HEK293 (cell line): ENCODE results near the gene CACNA1D.

Source experiments
- CTCF ChIA-PET: fragments of 350-600 bp; formaldehyde crosslinking; extraction: SDS; loops from one replicate; lab custom pipeline; 2021; ENCODE audit warnings: antibody characterized with exemption; lab: Yijun Ruan, JAX
- POLR2A ChIA-PET: fragments of 300-600 bp; formaldehyde crosslinking; extraction: SDS; loops from one replicate; lab custom pipeline; 2020; ENCODE audit warnings: antibody characterized with exemption, inconsistent platforms; lab: Yijun Ruan, JAX
- H3K27ac ChIP-seq: fragments of 200-500 bp; sonication (Bioruptor generic); 2 replicates; pipeline ENCODE4 v1.5.1; 2014; ENCODE audit warnings: low read depth, low read length, control low read depth, inconsistent platforms; ENCODE audit errors: extremely low read depth
- H3K36me3 ChIP-seq, 2 experiments: fragments of 200-500 bp in 1 of 2; sonication (Bioruptor generic) in 1 of 2; 1 replicate in 1 of 2; 2 replicates in 1 of 2; pipeline ENCODE4 v1.5.1; 2014 to 2017; ENCODE audit warnings: inconsistent platforms in 2 of 2, low read length in 2 of 2; ENCODE audit not compliant: control insufficient read depth in 2 of 2, insufficient read depth in 1 of 2
- H3K4me1 ChIP-seq: fragments of 200-500 bp; sonication (Bioruptor generic); 2 replicates; pipeline ENCODE4 v1.5.1; 2014; ENCODE audit warnings: mild to moderate bottlenecking, low read length, inconsistent platforms; ENCODE audit not compliant: control insufficient read depth, insufficient read depth
- H3K4me3 ChIP-seq: 2 replicates; pipeline ENCODE4 v1.5.1; 2011; ENCODE audit warnings: low read depth, mild to moderate bottlenecking, control low read depth, low read length, moderate library complexity
- H3K9me3 ChIP-seq: fragments of 200-500 bp; sonication (Bioruptor generic); 2 replicates; pipeline ENCODE4 v1.5.1; 2014; ENCODE audit warnings: low read depth, low read length, inconsistent platforms; ENCODE audit not compliant: control insufficient read depth, insufficient read depth
- BCL11B ChIP-seq: fragments of 450-650 bp; formaldehyde crosslinking; IDR thresholded peaks from 2 replicates; pipeline ENCODE4 v1.5.1; 2016; ENCODE audit warnings: low read depth, missing biosample characterization, missing genetic modification characterization
- KLF10 ChIP-seq: fragments of 450-650 bp; IDR thresholded peaks from 2 replicates; pipeline ENCODE4 v1.5.1; 2018; ENCODE audit warnings: missing biosample characterization, mild to moderate bottlenecking, missing genetic modification characterization
- KLF9 ChIP-seq: fragments of 450-650 bp; formaldehyde crosslinking; IDR thresholded peaks from 2 replicates; pipeline ENCODE4 v1.5.1; 2016; ENCODE audit warnings: missing biosample characterization, missing genetic modification characterization, low read depth
- OVOL3 ChIP-seq: fragments of 450-650 bp; formaldehyde crosslinking; IDR thresholded peaks from 2 replicates; pipeline ENCODE4 v1.5.1; 2016; ENCODE audit warnings: missing biosample characterization, missing genetic modification characterization
- SCRT1 ChIP-seq: fragments of 450-650 bp; formaldehyde crosslinking; IDR thresholded peaks from 2 replicates; pipeline ENCODE4 v1.5.1; 2016; ENCODE audit warnings: missing biosample characterization, missing genetic modification characterization, borderline replicate concordance
- SP7 ChIP-seq: fragments of 450-650 bp; formaldehyde crosslinking; IDR thresholded peaks from 2 replicates; pipeline ENCODE4 v1.5.1; 2016; ENCODE audit warnings: missing biosample characterization, missing genetic modification characterization
- ZNF169 ChIP-seq: fragments of 450-650 bp; formaldehyde crosslinking; IDR thresholded peaks from 2 replicates; pipeline ENCODE4 v1.5.1; 2016; ENCODE audit warnings: missing biosample characterization, missing genetic modification characterization
- ZNF174 ChIP-seq: fragments of 450-650 bp; formaldehyde crosslinking; IDR thresholded peaks from 2 replicates; pipeline ENCODE4 v1.5.0; 2017; ENCODE audit warnings: missing biosample characterization, mild to moderate bottlenecking, missing genetic modification characterization
- ZNF175 ChIP-seq: fragments of 450-650 bp; formaldehyde crosslinking; IDR thresholded peaks from 2 replicates; pipeline ENCODE4 v1.5.1; 2016; ENCODE audit warnings: missing biosample characterization, missing genetic modification characterization
- ZNF18 ChIP-seq: fragments of 450-650 bp; formaldehyde crosslinking; IDR thresholded peaks from 2 replicates; pipeline ENCODE4 v1.5.1; 2016; ENCODE audit warnings: missing biosample characterization, missing genetic modification characterization
- ZNF248 ChIP-seq: fragments of 450-650 bp; formaldehyde crosslinking; IDR thresholded peaks from 2 replicates; pipeline ENCODE4 v1.5.1; 2017; ENCODE audit warnings: missing biosample characterization, missing genetic modification characterization
- ZNF350 ChIP-seq: fragments of 450-650 bp; formaldehyde crosslinking; IDR thresholded peaks from 2 replicates; pipeline ENCODE4 v1.5.0; 2017; ENCODE audit warnings: missing biosample characterization, mild to moderate bottlenecking, missing genetic modification characterization
- ZNF391 ChIP-seq: fragments of 450-650 bp; formaldehyde crosslinking; IDR thresholded peaks from 2 replicates; pipeline ENCODE4 v1.5.1; 2016; ENCODE audit warnings: low read depth, missing biosample characterization, missing genetic modification characterization, borderline replicate concordance
- ZNF473 ChIP-seq: fragments of 450-650 bp; formaldehyde crosslinking; IDR thresholded peaks from 2 replicates; pipeline ENCODE4 v1.5.1; 2017; ENCODE audit warnings: missing biosample characterization, missing genetic modification characterization
- ZNF48 ChIP-seq: fragments of 450-650 bp; formaldehyde crosslinking; IDR thresholded peaks from 2 replicates; pipeline ENCODE4 v1.5.1; 2016; ENCODE audit warnings: missing biosample characterization, missing genetic modification characterization
- ZNF624 ChIP-seq: fragments of 450-650 bp; formaldehyde crosslinking; IDR thresholded peaks from 2 replicates; pipeline ENCODE4 v1.5.1; 2017; ENCODE audit warnings: missing biosample characterization, missing genetic modification characterization
- ZNF645 ChIP-seq: fragments of 450-650 bp; formaldehyde crosslinking; IDR thresholded peaks from 2 replicates; pipeline ENCODE4; 2016; ENCODE audit warnings: missing biosample characterization, missing genetic modification characterization
- ZNF692 ChIP-seq: fragments of 450-650 bp; formaldehyde crosslinking; IDR thresholded peaks from 2 replicates; pipeline ENCODE4 v1.5.1; 2016; ENCODE audit warnings: missing biosample characterization, missing genetic modification characterization
- ZNF785 ChIP-seq: fragments of 450-650 bp; formaldehyde crosslinking; IDR thresholded peaks from 2 replicates; pipeline ENCODE4 v1.5.1; 2016; ENCODE audit warnings: missing biosample characterization, missing genetic modification characterization
- TF ChIP-seq, protein P1 (sequence below): IDR thresholded peaks from 2 replicates; pipeline ENCODE4 v1.6.1; 2011; ENCODE audit warnings: mild to moderate bottlenecking, low read depth, low read length, borderline replicate concordance
- TF ChIP-seq, protein P2 (sequence below): fragments of 450-650 bp; formaldehyde crosslinking; IDR thresholded peaks from 2 replicates; pipeline ENCODE4 v1.5.1; 2017; ENCODE audit warnings: missing biosample characterization, missing genetic modification characterization
- TF ChIP-seq, protein P3 (sequence below): fragments of 450-650 bp; formaldehyde crosslinking; IDR thresholded peaks from 2 replicates; pipeline ENCODE4 v1.5.1; 2016; ENCODE audit warnings: missing biosample characterization, missing genetic modification characterization

Gene CACNA1D

GRCh38 chr3:53833700-53834099 lies 339.3 kb downstream of the CACNA1D start (continued):
- TF ChIP-seq ZNF18 (tag by site-specific recombination) (no peak), ZNF785 (no peak), ZNF473 (tag by site-specific recombination) (no peak), SP7 (no peak)
- TF ChIP-seq, protein P1, sequence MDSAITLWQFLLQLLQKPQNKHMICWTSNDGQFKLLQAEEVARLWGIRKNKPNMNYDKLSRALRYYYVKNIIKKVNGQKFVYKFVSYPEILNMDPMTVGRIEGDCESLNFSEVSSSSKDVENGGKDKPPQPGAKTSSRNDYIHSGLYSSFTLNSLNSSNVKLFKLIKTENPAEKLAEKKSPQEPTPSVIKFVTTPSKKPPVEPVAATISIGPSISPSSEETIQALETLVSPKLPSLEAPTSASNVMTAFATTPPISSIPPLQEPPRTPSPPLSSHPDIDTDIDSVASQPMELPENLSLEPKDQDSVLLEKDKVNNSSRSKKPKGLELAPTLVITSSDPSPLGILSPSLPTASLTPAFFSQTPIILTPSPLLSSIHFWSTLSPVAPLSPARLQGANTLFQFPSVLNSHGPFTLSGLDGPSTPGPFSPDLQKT: no peak

DNA sequence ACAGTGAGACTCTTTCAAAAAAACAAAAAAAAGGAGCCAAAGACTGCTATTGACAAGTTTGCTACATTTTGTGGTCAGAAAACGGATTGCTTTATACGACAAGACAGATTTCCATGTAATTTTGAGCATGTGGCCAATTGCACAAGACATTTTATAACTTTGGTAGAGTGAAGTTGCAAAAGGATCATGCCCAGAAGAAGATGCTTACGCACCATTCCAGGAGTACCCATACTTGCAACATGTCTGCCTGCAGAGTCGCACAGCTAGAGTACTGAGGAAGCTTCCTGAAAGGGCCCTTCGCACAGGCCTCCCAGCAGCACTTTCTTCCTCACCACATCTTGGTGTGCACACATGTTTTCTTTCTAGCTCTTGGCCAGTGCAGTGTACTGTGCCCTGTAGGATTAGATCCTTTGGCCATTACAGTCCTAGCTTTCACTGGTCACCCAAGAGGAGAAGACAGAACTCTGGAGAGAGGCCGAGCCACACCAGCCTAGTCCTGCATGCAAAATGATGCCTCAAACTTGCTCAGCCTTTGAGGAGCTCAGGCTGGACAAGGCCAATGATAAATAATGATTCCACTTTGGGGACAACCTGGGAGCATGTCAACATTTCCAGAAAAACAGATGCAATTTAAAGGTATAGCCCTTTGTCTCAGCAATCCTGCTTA lies 340.2 kb downstream of the CACNA1D start:
- H3K4me1 ChIP-seq: no peaks in the 10 kb centered on the region
- TF ChIP-seq KLF9 (tag by site-specific recombination) (no peak), ZNF174 (tag by site-specific recombination) (no peak), ZNF391 (tag by site-specific recombination) (no peak), ZNF350 (tag by site-specific recombination) (no peak), ZNF624 (tag by site-specific recombination) (no peak)
- TF ChIP-seq, protein P2, sequence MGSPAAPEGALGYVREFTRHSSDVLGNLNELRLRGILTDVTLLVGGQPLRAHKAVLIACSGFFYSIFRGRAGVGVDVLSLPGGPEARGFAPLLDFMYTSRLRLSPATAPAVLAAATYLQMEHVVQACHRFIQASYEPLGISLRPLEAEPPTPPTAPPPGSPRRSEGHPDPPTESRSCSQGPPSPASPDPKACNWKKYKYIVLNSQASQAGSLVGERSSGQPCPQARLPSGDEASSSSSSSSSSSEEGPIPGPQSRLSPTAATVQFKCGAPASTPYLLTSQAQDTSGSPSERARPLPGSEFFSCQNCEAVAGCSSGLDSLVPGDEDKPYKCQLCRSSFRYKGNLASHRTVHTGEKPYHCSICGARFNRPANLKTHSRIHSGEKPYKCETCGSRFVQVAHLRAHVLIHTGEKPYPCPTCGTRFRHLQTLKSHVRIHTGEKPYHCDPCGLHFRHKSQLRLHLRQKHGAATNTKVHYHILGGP (tag by site-specific recombination): no peak

DNA sequence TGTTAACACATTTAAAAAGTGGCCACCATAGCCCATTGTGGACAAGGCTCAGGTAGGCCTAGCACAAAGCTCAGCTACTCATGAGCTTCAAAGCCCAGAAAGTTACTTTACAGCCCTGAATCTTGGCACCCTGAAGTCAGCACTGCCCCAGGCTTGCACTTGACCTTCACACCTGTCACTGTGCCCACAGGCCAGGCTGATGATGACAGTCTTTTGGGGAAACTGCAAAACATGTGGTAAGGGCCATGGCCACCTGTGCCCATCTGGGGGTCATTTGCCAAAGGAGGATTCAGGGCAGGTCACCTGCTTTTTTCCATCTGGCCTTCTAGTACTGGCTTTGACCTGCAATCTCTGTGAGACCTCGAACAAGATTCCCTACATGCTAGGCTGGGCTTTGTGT lies 340.8 kb downstream of the CACNA1D start:
- no peak overlapping the region for H3K27ac ChIP-seq
- H3K4me3 ChIP-seq: no peak overlapping the region
- H3K4me1 ChIP-seq: no peaks in the 10 kb centered on the region
- TF ChIP-seq ZNF645 (tag by site-specific recombination): no peak
- no peak for TF ChIP-seq ZNF692 (tag by site-specific recombination)
- TF ChIP-seq, protein P2 (tag by site-specific recombination): no peak
- TF ChIP-seq ZNF48 (tag by site-specific recombination): no peak
- no peak for TF ChIP-seq BCL11B (tag by site-specific recombination)
- TF ChIP-seq, protein P3, sequence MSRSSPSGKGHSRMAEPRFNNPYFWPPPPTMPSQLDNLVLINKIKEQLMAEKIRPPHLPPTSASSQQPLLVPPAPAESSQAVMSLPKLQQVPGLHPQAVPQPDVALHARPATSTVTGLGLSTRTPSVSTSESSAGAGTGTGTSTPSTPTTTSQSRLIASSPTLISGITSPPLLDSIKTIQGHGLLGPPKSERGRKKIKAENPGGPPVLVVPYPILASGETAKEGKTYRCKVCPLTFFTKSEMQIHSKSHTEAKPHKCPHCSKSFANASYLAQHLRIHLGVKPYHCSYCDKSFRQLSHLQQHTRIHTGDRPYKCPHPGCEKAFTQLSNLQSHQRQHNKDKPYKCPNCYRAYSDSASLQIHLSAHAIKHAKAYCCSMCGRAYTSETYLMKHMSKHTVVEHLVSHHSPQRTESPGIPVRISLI (tag by site-specific recombination): no peak
- no peak for TF ChIP-seq ZNF169 (tag by site-specific recombination)
- TF ChIP-seq ZNF248 (tag by site-specific recombination): no peak
- TF ChIP-seq OVOL3: no peak
- TF ChIP-seq SCRT1 (tag by site-specific recombination): no peak
- no peak for TF ChIP-seq ZNF175 (tag by site-specific recombination)
- TF ChIP-seq KLF10 (tag by site-specific recombination): no peak
- TF ChIP-seq, all 188 proteins: peak for 0
- peaks cover 0 to 50% of the 10 kb centered on the region in 2 experiments; a peak in 1 of 3 replicates for H3K36me3 ChIP-seq
- H3K9me3 ChIP-seq: no peaks in the 10 kb centered on the region
- CTCF ChIA-PET: no interaction called here
- POLR2A ChIA-PET: no interaction called here

More for the DNA sequence above, 340.2 kb downstream of the CACNA1D start:
- Histone ChIP-seq H3K4me3 (no peak overlapping the region), H3K36me3 (peaks cover 0 to 47% of the 10 kb centered on the region in 2 experiments; a peak in 1 of 3 replicates), H3K27ac (no peak overlapping the region), H3K9me3 (no peaks in the 10 kb centered on the region)
- ChIA-PET CTCF (no interaction called here), POLR2A (no interaction called here)
